ENCODE data around the gene SERTM1. TPM values are rescaled to one million over a fixed set of nuclear protein-coding genes. Genes with fewer than 3 reads are reported as not detected.

Gene SERTM1
- not detected in 5 replicates for total RNA-seq (2022; extraction: Qiagen RNA extraction; ENCODE audit: low read depth)

DNA sequence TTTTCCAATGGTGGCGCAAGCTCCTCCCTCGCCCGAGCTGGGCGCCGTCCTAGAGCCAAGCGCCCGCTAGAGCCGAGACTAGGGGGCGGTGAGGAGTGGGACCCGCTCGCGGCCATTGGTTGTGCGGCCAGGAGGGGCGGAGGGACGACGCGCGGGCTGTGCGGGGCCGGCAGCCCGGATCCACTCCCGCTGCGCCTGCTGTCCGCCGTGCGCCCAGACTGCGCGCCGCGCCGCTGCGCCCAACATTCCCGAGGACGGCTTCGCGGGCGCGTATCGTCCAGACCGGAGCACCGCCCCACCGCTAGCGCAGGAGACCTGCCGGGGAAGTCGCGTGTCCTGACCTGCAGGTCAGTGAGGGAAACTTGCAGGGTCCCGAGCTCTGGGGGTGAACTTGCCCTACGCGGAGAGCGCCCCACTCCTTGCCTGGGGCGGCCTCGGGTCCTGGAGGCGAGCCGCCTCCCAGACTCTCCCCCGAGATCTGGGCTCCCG, at the start of gene SERTM1:
SERTM1 (plus strand) TSS at position 183 of the 489 bp plus-strand sequence. CDS start 21,059 bp downstream, outside the sequence.

Other genes starting within 250 kb of the SERTM1 start
- gene CCNA1, start 241.5 kb upstream of the SERTM1 start, total RNA-seq (2022; extraction: Qiagen RNA extraction; ENCODE audit: low read depth) = 0.26 to 0.56 TPM (median 0.49 TPM) in 5 replicates
- gene RFXAP, start 145.2 kb downstream of the SERTM1 start, total RNA-seq (2022; extraction: Qiagen RNA extraction; ENCODE audit: low read depth) = 0.87 to 1.2 TPM (median 1.1 TPM) in 5 replicates
- gene SMAD9, start 246.2 kb downstream of the SERTM1 start, total RNA-seq (2022; extraction: Qiagen RNA extraction; ENCODE audit: low read depth) = 0.04 to 0.20 TPM (median 0.07 TPM) in 5 replicates

All from A549 treated with DMSO at 1 μM for 4 hours (cell line).